OCI-LY7 (cell line): ENCODE measurements around the gene TOGARAM1. TPM values are rescaled to one million over a fixed set of nuclear protein-coding genes. Genes with fewer than 3 reads are reported as not detected.

ENCODE experiments used
- BruUV-seq: library from RNA; stranded (reverse); fragments of 400-500 nt; replicated peaks from 2 replicates; lab custom pipeline; 2021; lab: Mats Ljungman, UMichigan
- CTCF ChIA-PET: fragments of 300-600 bp; sonication (Branson Sonifier 250); formaldehyde crosslinking; loops from one replicate; lab custom pipeline; 2022; ENCODE audit warnings: antibody characterized with exemption; ENCODE audit not compliant: unreplicated experiment; lab: Charles Lee
- POLR2A ChIA-PET: fragments of 300-600 bp; sonication (Branson Sonifier 250); formaldehyde crosslinking; loops from one replicate; lab custom pipeline; 2022; ENCODE audit warnings: antibody characterized with exemption; lab: Charles Lee
- DNase-seq: peaks from one replicate; pipeline ENCODE4 v3.0.0-alpha.2; 2015; ENCODE audit warnings: low spot score
- H2AFZ ChIP-seq: fragments of 200-600 bp; sonication (generic), shearing (Covaris generic); 2 replicates; pipeline ENCODE4 v1.6.1; 2014; ENCODE audit warnings: mild to moderate bottlenecking, antibody characterized with exemption, low read length, moderate library complexity
- H3K27ac ChIP-seq: fragments of 200-600 bp; sonication (generic); 2 replicates; pipeline ENCODE4 v1.5.1; 2014; ENCODE audit warnings: mixed run types, low read depth, mild to moderate bottlenecking, moderate library complexity, low read length, inconsistent platforms; ENCODE audit not compliant: poor library complexity, severe bottlenecking
- H3K36me3 ChIP-seq: fragments of 200-600 bp; sonication (generic); 2 replicates; pipeline ENCODE4 v1.6.1; 2014; ENCODE audit warnings: mild to moderate bottlenecking, antibody characterized with exemption, low read length, moderate library complexity, mixed read lengths; ENCODE audit not compliant: insufficient read depth
- H3K4me1 ChIP-seq: fragments of 200-600 bp; sonication (generic); 2 replicates; pipeline ENCODE4 v1.5.1; 2014; ENCODE audit warnings: mild to moderate bottlenecking, low read length; ENCODE audit not compliant: insufficient read depth, poor library complexity, severe bottlenecking
- H3K4me2 ChIP-seq: fragments of 200-600 bp; sonication (generic); 2 replicates; pipeline ENCODE4 v1.6.1; 2014; ENCODE audit warnings: mild to moderate bottlenecking, low read length
- H3K4me3 ChIP-seq: fragments of 200-600 bp; sonication (generic); 2 replicates; pipeline ENCODE4 v1.5.1; 2014; ENCODE audit warnings: mild to moderate bottlenecking, low read depth, low read length; ENCODE audit not compliant: poor library complexity, severe bottlenecking
- H3K79me2 ChIP-seq: fragments of 200-600 bp; sonication (generic); 2 replicates; pipeline ENCODE4 v1.6.1; 2016; ENCODE audit warnings: low read depth, mild to moderate bottlenecking, low read length, moderate library complexity, mixed read lengths; ENCODE audit not compliant: insufficient read depth
- H3K9me2 ChIP-seq: fragments of 200-600 bp; sonication (generic); 2 replicates; pipeline ENCODE4 v1.6.1; 2016; ENCODE audit warnings: mild to moderate bottlenecking, low read length, mixed read lengths; ENCODE audit not compliant: insufficient read depth
- H3K9me3 ChIP-seq: fragments of 200-600 bp; sonication (generic); 2 replicates; pipeline ENCODE4 v1.6.1; 2014; ENCODE audit warnings: mild to moderate bottlenecking, mixed run types, low read length, mixed read lengths
- H4K20me1 ChIP-seq: fragments of 200-600 bp; sonication (generic); 2 replicates; pipeline ENCODE4 v1.6.1; 2014; ENCODE audit warnings: mild to moderate bottlenecking, antibody characterized with exemption, low read length, moderate library complexity, mixed read lengths; ENCODE audit not compliant: insufficient read depth
- CTCF ChIP-seq: fragments of 200-600 bp; sonication (generic); conservative IDR thresholded peaks from 2 replicates; pipeline ENCODE4 v1.5.1; 2014; ENCODE audit warnings: mild to moderate bottlenecking, antibody characterized with exemption, low read length, moderate library complexity, mixed read lengths
- EZH2phosphoT487 ChIP-seq: fragments of 200-600 bp; sonication (generic); IDR thresholded peaks from 2 replicates; pipeline ENCODE4 v1.6.1; 2018; ENCODE audit warnings: low read depth, borderline replicate concordance, mild to moderate bottlenecking, mixed run types, antibody characterized with exemption, low read length, moderate library complexity, mixed read lengths
- intact Hi-C: fragments of 100-400 bp; cut with micrococcal nuclease; formaldehyde crosslinking; loops from one replicate; pipeline ENCODE4 v1.10.0; 2022; ENCODE audit not compliant: unreplicated experiment
- total RNA-seq, 2 experiments: library from RNA; depleted of rRNA in 1 of 2; stranded (reverse); fragments of >200 nt in 1 of 2; shearing (Covaris generic) in 1 of 2; gene quantifications; 2 replicates each; pipeline ENCODE4 v1.2.3, GENCODE V29; 2014 to 2022

TOGARAM1 gene
- total RNA-seq, 2 experiments from 2014 or later, result 11.4 to 11.6 TPM

- TF ChIP-seq EZH2phosphoT487 (no peak), CTCF (no peak)
- Histone ChIP-seq H3K9me3 (no peaks in the 10 kb centered on the region), H4K20me1 (no peaks in the 10 kb centered on the region), H2AFZ (no peak overlapping the region), H3K27ac (no peak overlapping the region), H3K4me3 (no peak overlapping the region), H3K36me3 (peaks cover 12% of the 10 kb centered on the region), H3K4me2 (no peak overlapping the region), H3K9me2 (no peaks in the 10 kb centered on the region), H3K4me1 (no peaks in the 10 kb centered on the region), H3K79me2 (peaks cover 27% of the 10 kb centered on the region)
- no peak for DNase-seq
- ChIA-PET CTCF (no interaction called here), POLR2A (interaction anchor here (0.6 kb wide), 1 partner anchor 105 kb away, joined by 3 read pairs; no protein-coding TSS in a partner anchor)
- intact Hi-C loops, result no loop called here
- no TSS peak for BruUV-seq
Observed at GRCh38 chr14:44951051-44951450, 10.9 kb upstream of the TOGARAM1 start.

- H3K9me2 ChIP-seq, result no peaks in the 10 kb centered on the region
- no peaks in the 10 kb centered on the region for H3K9me3 ChIP-seq
- H3K27ac ChIP-seq, result no peak overlapping the region
- TF ChIP-seq EZH2phosphoT487 (no peak), CTCF (no peak)
- no peaks in the 10 kb centered on the region for H3K4me1 ChIP-seq
- H3K4me2 ChIP-seq, result no peak overlapping the region
- BruUV-seq, result no TSS peak
- ChIA-PET POLR2A (interaction anchor here (0.6 to 1.1 kb wide), 7 partner anchors 9 to 303 kb away, joined by 3 to 4 read pairs (median 3); no protein-coding TSS in a partner anchor), CTCF (no interaction called here)
- no peaks in the 10 kb centered on the region for H4K20me1 ChIP-seq
- intact Hi-C loops, result no loop called here
- peaks cover 42% of the 10 kb centered on the region for H3K79me2 ChIP-seq
- peaks cover 8% of the 10 kb centered on the region for H3K36me3 ChIP-seq
- DNase-seq, result no peak
- no peak overlapping the region for H3K4me3 ChIP-seq
- H2AFZ ChIP-seq, result no peak overlapping the region
Observed at GRCh38 chr14:44952391-44953110, 9.4 kb upstream of the TOGARAM1 start.

- ChIA-PET CTCF (no interaction called here), POLR2A (interaction anchor here (0.9 kb wide), 1 partner anchor 20 kb away, joined by 3 read pairs; no protein-coding TSS in a partner anchor)
- Histone ChIP-seq H3K9me2 (no peaks in the 10 kb centered on the region), H3K27ac (no peak overlapping the region), H4K20me1 (peaks cover 4% of the 10 kb centered on the region), H3K36me3 (peaks cover 5% of the 10 kb centered on the region; the same call in 1 of the 2 replicates), H2AFZ (no peak overlapping the region), H3K4me1 (peaks cover 16% of the 10 kb centered on the region), H3K4me2 (no peak overlapping the region), H3K4me3 (no peak overlapping the region), H3K79me2 (peaks cover 64% of the 10 kb centered on the region), H3K9me3 (no peaks in the 10 kb centered on the region)
- no peak for DNase-seq
- TF ChIP-seq EZH2phosphoT487, result no peak
- TF ChIP-seq CTCF, result no peak
- intact Hi-C loops, result no loop called here
- no TSS peak for BruUV-seq
Observed at GRCh38 chr14:44954750-44955149, 7.2 kb upstream of the TOGARAM1 start.
